DOHH2 (cell line): ENCODE measurements around the gene DCUN1D1.

ENCODE experiments used
- CTCF ChIP-seq: fragments of 200-600 bp; sonication (generic); IDR thresholded peaks from one replicate; pipeline ENCODE4 v1.5.1; 2014; ENCODE audit warnings: antibody characterized with exemption, mild to moderate bottlenecking, low read depth, low read length; ENCODE audit not compliant: poor library complexity, severe bottlenecking
- EZH2phosphoT487 ChIP-seq: fragments of 200-600 bp; sonication (generic); IDR thresholded peaks from 2 replicates; pipeline ENCODE4 v1.6.1; 2017; ENCODE audit warnings: borderline replicate concordance, mild to moderate bottlenecking, antibody characterized with exemption, low read length, moderate library complexity, mixed read lengths

- TF ChIP-seq EZH2phosphoT487 = no peak
- TF ChIP-seq CTCF = no peak
These were observed 22.6 kb downstream of the DCUN1D1 start for GRCh38 chr3:182957676-182958266.
